Measurements from ENCODE around the gene GSC. TPM values are rescaled to one million over a fixed set of nuclear protein-coding genes. Genes with fewer than 3 reads are reported as not detected.

The GSC gene
- total RNA-seq: under 1 TPM in 4 of 9 donors, not detected in 5; 0.06 to 0.21 (median 0.16) TPM
- under 1 TPM in 1 of 3 donors, not detected in 2; 0.61 TPM for polyA plus RNA-seq
- long read RNA-seq, donor 1: 0 reads
- long read RNA-seq, donor 2: 0 reads
- long read RNA-seq, donor 3: 0 reads
- long read RNA-seq, donor 4: 0 reads
- long read RNA-seq, donor 5: 0 reads
- long read RNA-seq, donor 6: 0 reads
- long read RNA-seq, donor 7: 0 reads
- long read RNA-seq, donor 8: 0 reads
- long read RNA-seq, donor 9: 0 reads
- long read RNA-seq, donor 10: 0 reads

DNA sequence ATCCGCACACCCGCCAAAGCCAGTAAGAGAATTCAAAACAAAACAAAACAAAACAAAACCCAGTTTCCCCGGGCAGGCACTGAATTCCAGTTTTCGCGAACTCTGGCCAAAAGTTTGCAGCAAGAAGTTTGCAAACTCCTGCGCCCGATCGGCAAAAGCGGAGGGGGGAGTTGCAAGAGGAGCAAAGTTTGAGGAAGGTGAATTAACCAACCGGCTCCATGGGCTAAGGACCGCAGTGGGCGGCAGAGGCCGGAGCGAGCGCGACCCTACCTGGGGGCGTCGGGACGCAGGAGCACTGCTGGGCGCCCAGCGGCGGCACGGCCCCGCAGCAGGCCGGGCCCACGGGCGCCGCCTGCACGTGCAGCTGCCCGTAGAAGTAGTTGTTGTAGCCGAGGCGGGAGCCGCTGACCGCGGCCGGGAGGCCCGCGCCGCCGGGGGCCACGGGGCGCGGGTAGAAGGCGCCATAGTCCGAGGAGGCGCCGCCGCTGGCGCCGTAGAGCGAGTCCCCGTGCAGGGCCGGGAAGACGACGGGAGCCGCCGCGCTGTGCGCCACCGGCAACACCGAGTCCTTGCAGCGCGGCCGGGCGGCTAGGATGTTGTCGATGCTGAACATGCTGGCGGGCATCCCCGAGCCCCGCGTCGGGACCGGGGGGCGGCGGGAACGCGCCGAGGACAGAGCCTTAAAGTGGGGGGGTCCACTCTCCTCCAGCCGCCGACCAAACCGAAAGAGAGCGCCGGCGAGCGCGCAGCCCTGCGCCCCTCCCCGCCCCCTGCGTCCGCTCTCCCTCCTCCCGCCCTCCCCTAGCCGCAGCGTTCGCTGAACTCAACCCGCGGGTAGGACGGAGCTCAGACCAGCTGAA lies at the start of gene GSC:
Gene GSC (minus strand): TSS at position 723 of the 860 bp plus-strand sequence. CDS start 98 bp downstream, at position 625.
- Histone ChIP-seq H3K9me3 (replicated peaks in 1 of 3) (no peaks in the 10 kb centered on the region), H3K27me3 (peaks cover 93% of the 10 kb centered on the region), H3K27ac (no peak within 1 kb of the TSS), H3K36me3 (replicated peaks in 1 of 2) (no peaks in the 10 kb centered on the region), H3K4me3 (peak within 1 kb of the TSS in 2 of 4 donors; percentile 7 to 57), H3K4me1 (replicated peaks in 1 of 2) (peaks cover 12 to 15% of the 10 kb centered on the region in 2 donors)
- 1 to 12% (median 4%) methylated on average over 12 to 91 of the region's 96 CpGs for WGBS, 4 donors
- intact Hi-C loops (cut with DNase I): no loop called here
- DNase-seq: peak in 1 of 7 donors; percentile 19
- TF ChIP-seq CTCF (IDR thresholded peaks at IDR 0.05): no peak
- TF ChIP-seq POLR2A (IDR thresholded peaks at IDR 0.05): no peak

DNA sequence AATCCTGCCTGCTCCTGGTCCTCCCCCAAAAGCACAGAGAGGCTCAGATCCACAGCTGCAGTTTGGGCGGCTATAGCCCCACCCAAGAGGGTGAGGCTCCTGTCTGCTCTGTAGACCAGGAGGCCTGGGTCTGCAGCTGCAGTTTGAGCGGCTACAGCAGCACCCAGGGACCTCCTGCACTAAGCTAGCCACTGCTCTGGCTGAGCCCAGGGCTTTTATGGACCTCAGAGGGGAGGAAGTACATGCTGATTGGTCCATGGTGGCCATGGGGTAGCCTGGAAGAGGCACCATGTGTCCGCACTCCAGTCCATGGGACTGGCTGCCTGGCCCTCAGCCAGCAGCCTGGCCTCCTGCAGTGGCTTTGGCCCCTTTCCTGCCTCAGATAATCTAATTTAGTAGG lies 49.6 kb upstream of the GSC start:
- Histone ChIP-seq H3K4me3 (no peak overlapping the region), H3K36me3 (replicated peaks in 1 of 2) (no peaks in the 10 kb centered on the region), H3K9me3 (replicated peaks in 1 of 3) (no peaks in the 10 kb centered on the region), H3K27me3 (no peaks in the 10 kb centered on the region), H3K4me1 (replicated peaks in 1 of 2) (no peaks in the 10 kb centered on the region), H3K27ac (no peak overlapping the region)
- intact Hi-C loops (cut with DNase I): no loop called here
- WGBS, 4 donors: 53 to 100% (median 65%) methylated on average over 1 to 3 of the region's 3 CpGs
- no peak for DNase-seq
- no peak for TF ChIP-seq POLR2A (IDR thresholded peaks at IDR 0.05)
- no peak for TF ChIP-seq CTCF (IDR thresholded peaks at IDR 0.05)

- Histone ChIP-seq H3K27ac (no peak overlapping the region), H3K36me3 (replicated peaks in 1 of 2) (no peaks in the 10 kb centered on the region), H3K27me3 (peaks cover 3% of the 10 kb centered on the region), H3K9me3 (replicated peaks in 1 of 3) (no peaks in the 10 kb centered on the region), H3K4me3 (no peak overlapping the region), H3K4me1 (replicated peaks in 1 of 2) (no peaks in the 10 kb centered on the region)
- 30 to 53% (median 42%) methylated on average over 6 of the region's 6 CpGs for WGBS, 4 donors
- DNase-seq: no peak
- TF ChIP-seq CTCF (IDR thresholded peaks at IDR 0.05): no peak
- no peak for TF ChIP-seq POLR2A (IDR thresholded peaks at IDR 0.05)
- intact Hi-C loops (cut with DNase I): no loop called here
These were observed 46.2 kb upstream of the GSC start for GRCh38 chr14:94816113-94816512.

GRCh38 chr14:94805680-94806288 lies 35.9 kb upstream of the GSC start:
- peaks cover 3% of the 10 kb centered on the region for H3K27me3 ChIP-seq
- DNase-seq: no peak
- no peak overlapping the region for H3K4me3 ChIP-seq
- TF ChIP-seq CTCF (IDR thresholded peaks at IDR 0.05) (no peak), POLR2A (IDR thresholded peaks at IDR 0.05) (no peak)
- H3K4me1 ChIP-seq (replicated peaks in 1 of 2): no peaks in the 10 kb centered on the region
- no peaks in the 10 kb centered on the region for H3K36me3 ChIP-seq (replicated peaks in 1 of 2)
- intact Hi-C loops (cut with DNase I): no loop called here
- no peaks in the 10 kb centered on the region for H3K9me3 ChIP-seq (replicated peaks in 1 of 3)
- H3K27ac ChIP-seq: no peak overlapping the region
- WGBS, 4 donors: 44 to 55% (median 46%) methylated on average over 5 of the region's 5 CpGs
